Activated CD4-positive, alpha-beta T cell treated with anti-CD3 and anti-CD28 coated beads, Interleukin-2, amount 50 U/mL, for 16 hours (primary cell): ENCODE measurements around the gene ZNF232.
"Not testable (repeated sequence)": the region's sequence is repeated elsewhere in the genome, so short reads cannot be mapped to it uniquely, and the experiment has no call there.

Experiments
- DNase-seq: peaks from one replicate; pipeline ENCODE4 v3.0.0-alpha.2; 2020

ZNF232 gene

GRCh38 chr17:5111402-5112204 lies at the start of gene ZNF232:
TSS of gene ZNF232 (minus strand) at chr17:5111878. CDS start at chr17:5111822, 56 bp downstream.
- peak; percentile 94 for DNase-seq

- DNase-seq, result not testable (repeated sequence)
Observed at GRCh38 chr17:5160702-5161101, 49.0 kb upstream of the ZNF232 start.

GRCh38 chr17:5146122-5146521 lies 34.4 kb upstream of the ZNF232 start:
- DNase-seq, result not testable (repeated sequence)

- not testable (repeated sequence) for DNase-seq
Observed at GRCh38 chr17:5142877-5143276, 31.2 kb upstream of the ZNF232 start.

- no peak for DNase-seq
Observed at GRCh38 chr17:5139458-5139732, 27.7 kb upstream of the ZNF232 start.

- DNase-seq, result no peak
Observed at GRCh38 chr17:5138616-5139457, 27.2 kb upstream of the ZNF232 start.

- not testable (repeated sequence) for DNase-seq
Observed at GRCh38 chr17:5138198-5138544, 26.5 kb upstream of the ZNF232 start.

- not testable (repeated sequence) for DNase-seq
Observed at GRCh38 chr17:5137511-5138197, 26.0 kb upstream of the ZNF232 start.

- not testable (repeated sequence) for DNase-seq
Observed at GRCh38 chr17:5136580-5137412, 25.1 kb upstream of the ZNF232 start.

- DNase-seq, result no peak
Observed at GRCh38 chr17:5135726-5136579, 24.3 kb upstream of the ZNF232 start.

GRCh38 chr17:5135131-5135712 lies 23.5 kb upstream of the ZNF232 start:
- DNase-seq, result not testable (repeated sequence)

- not testable (repeated sequence) for DNase-seq
Observed at GRCh38 chr17:5134571-5134970, 22.9 kb upstream of the ZNF232 start.

- not testable (repeated sequence) for DNase-seq
Observed at GRCh38 chr17:5133961-5134360, 22.3 kb upstream of the ZNF232 start.

GRCh38 chr17:5133311-5133710 lies 21.6 kb upstream of the ZNF232 start:
- DNase-seq, result no peak

- DNase-seq, result not testable (repeated sequence)
Observed at GRCh38 chr17:5132503-5133225, 21.0 kb upstream of the ZNF232 start.

GRCh38 chr17:5131799-5132502 lies 20.3 kb upstream of the ZNF232 start:
- DNase-seq, result not testable (repeated sequence)

GRCh38 chr17:5131146-5131715 lies 19.6 kb upstream of the ZNF232 start:
- DNase-seq, result no peak

GRCh38 chr17:5130687-5131086 lies 19.0 kb upstream of the ZNF232 start:
- not testable (repeated sequence) for DNase-seq

- DNase-seq, result not testable (repeated sequence)
Observed at GRCh38 chr17:5130261-5130660, 18.6 kb upstream of the ZNF232 start.
